PFSK-1 (cell line): ENCODE data around the gene RASGRF2.

ENCODE experiments used
- FOXP2 ChIP-seq: optimal IDR thresholded peaks from 2 replicates; pipeline ENCODE3; 2011; ENCODE audit warnings: borderline replicate concordance, control low read depth, inconsistent platforms; ENCODE audit not compliant: insufficient read depth; ENCODE audit errors: extremely low read length, extremely low read depth
- POLR2AphosphoS5 ChIP-seq: IDR thresholded peaks from 2 replicates; pipeline ENCODE4 v1.6.1; 2012; ENCODE audit warnings: low read depth, mild to moderate bottlenecking, control low read depth, low read length, moderate library complexity
- REST ChIP-seq, 2 experiments: IDR thresholded peaks; 2 replicates each; pipeline versions ENCODE4 v1.6.1 to v1.8.0; 2011 to 2012; ENCODE audit warnings: low read depth in 2 of 2, low read length in 2 of 2, control low read depth in 1 of 2, inconsistent platforms in 1 of 2, mild to moderate bottlenecking in 1 of 2, moderate library complexity in 1 of 2; ENCODE audit not compliant: insufficient read depth in 1 of 2
- SIN3A ChIP-seq: IDR thresholded peaks from 2 replicates; pipeline ENCODE4 v1.6.1; 2012; ENCODE audit warnings: mild to moderate bottlenecking, low read length, moderate library complexity, borderline replicate concordance; ENCODE audit not compliant: insufficient read depth
- TAF1 ChIP-seq: IDR thresholded peaks from 2 replicates; pipeline ENCODE4 v1.6.1; 2012; ENCODE audit warnings: low read length, control low read depth, borderline replicate concordance; ENCODE audit not compliant: insufficient read depth

RASGRF2 gene

GRCh38 chr5:80941496-80941895 is 18.7 kb upstream of the RASGRF2 start:
- TF ChIP-seq FOXP2 = no peak
- TF ChIP-seq POLR2AphosphoS5 = no peak
- TF ChIP-seq REST (IDR thresholded peaks at IDR 0.05; ENCODE audit: insufficient read depth in 1 of 2, low read depth in 2 of 2, low read length in 2 of 2) = no peak
- no peak for TF ChIP-seq SIN3A
- TF ChIP-seq TAF1 = no peak

- TF ChIP-seq REST (IDR thresholded peaks at IDR 0.05; ENCODE audit: insufficient read depth in 1 of 2, low read depth in 2 of 2, low read length in 2 of 2) = no peak
- no peak for TF ChIP-seq POLR2AphosphoS5
- TF ChIP-seq TAF1 = no peak
- TF ChIP-seq FOXP2 = no peak
- TF ChIP-seq SIN3A = no peak
Observed at GRCh38 chr5:80951366-80951765, 8.8 kb upstream of the RASGRF2 start.

GRCh38 chr5:80953587-80953986 is 6.6 kb upstream of the RASGRF2 start:
- TF ChIP-seq TAF1 = no peak
- no peak for TF ChIP-seq REST (IDR thresholded peaks at IDR 0.05; ENCODE audit: insufficient read depth in 1 of 2, low read depth in 2 of 2, low read length in 2 of 2)
- no peak for TF ChIP-seq FOXP2
- TF ChIP-seq SIN3A = no peak
- TF ChIP-seq POLR2AphosphoS5 = no peak

GRCh38 chr5:80955082-80955590 is 5.0 kb upstream of the RASGRF2 start:
- TF ChIP-seq POLR2AphosphoS5 = no peak
- no peak for TF ChIP-seq FOXP2
- TF ChIP-seq REST (IDR thresholded peaks at IDR 0.05; ENCODE audit: insufficient read depth in 1 of 2, low read depth in 2 of 2, low read length in 2 of 2) = no peak
- TF ChIP-seq TAF1 = no peak

- TF ChIP-seq TAF1 = no peak
- no peak for TF ChIP-seq SIN3A
- no peak for TF ChIP-seq REST (IDR thresholded peaks at IDR 0.05; ENCODE audit: insufficient read depth in 1 of 2, low read depth in 2 of 2, low read length in 2 of 2)
Observed at GRCh38 chr5:80956272-80956671, 3.9 kb upstream of the RASGRF2 start.
